IgD-negative memory B cell (primary cell): ENCODE measurements around the gene HIVEP3. TPM values are rescaled to one million over a fixed set of nuclear protein-coding genes. Genes with fewer than 3 reads are reported as not detected.

Experiments
- H3K27ac Mint-ChIP-seq, 3 donors: one replicate each; pipeline ENCODE4 v1.8.0; 2020 to 2022; ENCODE audit warnings: mild to moderate bottlenecking in 3 of 3, mixed read lengths in 3 of 3, moderate library complexity in 1 of 3
- H3K27me3 Mint-ChIP-seq: one replicate; pipeline ENCODE4 v1.8.0; 2021; ENCODE audit warnings: mixed read lengths
- H3K36me3 Mint-ChIP-seq: one replicate; pipeline ENCODE4 v1.8.0; 2020; ENCODE audit warnings: mild to moderate bottlenecking, mixed read lengths
- H3K4me1 Mint-ChIP-seq, 3 donors: one replicate each; pipeline ENCODE4 v1.8.0; 2020 to 2022; ENCODE audit warnings: mixed read lengths in 3 of 3, mild to moderate bottlenecking in 1 of 3
- H3K4me3 Mint-ChIP-seq, 4 donors: one replicate each; pipeline ENCODE4 v1.8.0; 2020 to 2022; ENCODE audit warnings: mild to moderate bottlenecking in 4 of 4, mixed read lengths in 4 of 4, moderate library complexity in 3 of 4
- H3K9me3 Mint-ChIP-seq, 3 donors: one replicate each; pipeline ENCODE4 v1.8.0; 2020 to 2021; ENCODE audit warnings: mixed read lengths in 3 of 3, mild to moderate bottlenecking in 1 of 3
- polyA plus RNA-seq: library from polyadenylated mRNA; unstranded; fragments of 300-500 nt; fragmentation: Illumina TruSeq; gene quantifications from one replicate; pipeline ENCODE4 v1.2.3, GENCODE V29; 2021

Gene HIVEP3
- polyA plus RNA-seq, 1 donor from 2014 or later = 1.4 TPM

DNA sequence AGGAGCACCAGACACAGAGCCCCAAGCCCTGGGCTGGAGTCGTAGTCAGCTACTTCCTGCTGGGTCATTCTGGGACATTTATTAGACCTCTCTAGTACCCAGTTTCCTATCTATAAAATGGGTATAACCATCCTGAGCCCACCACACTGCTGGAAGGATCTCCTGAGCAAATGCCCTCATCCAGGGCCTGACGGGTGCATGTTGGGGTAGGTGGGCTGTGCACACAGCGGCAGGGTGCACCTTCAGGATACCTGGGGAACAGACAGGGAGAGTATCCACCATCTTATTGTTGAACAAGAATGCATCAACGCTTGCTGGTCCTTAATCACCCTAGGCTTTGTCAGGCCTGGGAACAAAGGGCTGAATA, 191.0 kb downstream of the HIVEP3 start:
- H3K27ac Mint-ChIP-seq = peak overlapping the region; percentile 94
- H3K9me3 Mint-ChIP-seq = no peaks in the 10 kb centered on the region
- H3K4me1 Mint-ChIP-seq = peaks cover 47 to 49% (median 47%) of the 10 kb centered on the region in 3 donors
- no peaks in the 10 kb centered on the region for H3K27me3 Mint-ChIP-seq
- H3K4me3 Mint-ChIP-seq = peak overlapping the region; percentile 58 to 93 (median 84)
- H3K36me3 Mint-ChIP-seq = peaks cover 6% of the 10 kb centered on the region

DNA sequence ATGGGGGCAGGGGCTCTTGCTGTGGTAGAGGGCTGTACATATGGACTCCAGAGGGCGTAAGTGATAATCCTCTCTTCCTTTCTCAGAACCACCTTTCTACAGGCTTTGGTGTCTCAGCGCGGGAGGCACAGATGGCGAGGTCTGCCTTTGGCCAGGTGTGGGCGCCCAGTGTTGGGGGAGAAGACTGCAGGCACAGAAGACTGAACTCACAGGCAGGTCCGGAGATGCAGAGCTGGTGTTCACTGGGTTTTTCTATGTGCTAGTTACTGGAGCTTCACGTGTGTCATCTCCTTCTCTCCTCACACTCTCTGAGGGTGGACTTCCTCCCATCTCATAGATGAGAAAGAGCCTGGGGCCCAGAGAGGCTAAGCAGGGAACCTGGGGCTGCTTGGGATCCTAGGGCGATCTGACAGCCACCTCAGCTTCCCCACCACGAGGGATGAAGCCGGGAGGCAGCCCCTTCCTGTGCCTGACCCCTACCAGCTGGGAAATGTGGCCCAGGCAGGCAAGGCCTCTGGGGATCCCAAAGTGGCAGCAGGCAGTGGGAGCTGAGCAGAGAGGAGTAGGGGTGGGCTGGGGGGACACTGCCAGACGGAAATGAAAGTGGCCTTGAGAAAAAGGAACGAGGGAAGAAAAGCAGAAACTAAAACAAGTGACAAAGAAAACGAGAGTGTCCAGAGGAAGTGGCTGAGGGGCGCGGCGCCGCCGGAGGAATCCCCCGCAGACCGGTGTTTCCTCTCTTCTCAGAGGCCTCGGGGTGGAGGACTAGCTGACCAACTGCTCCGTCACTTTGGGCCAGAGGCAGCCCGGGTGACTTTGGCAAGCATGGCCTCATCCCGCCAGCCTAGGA, 191.6 kb downstream of the HIVEP3 start:
- Mint-ChIP-seq H3K9me3 (no peaks in the 10 kb centered on the region), H3K27me3 (no peaks in the 10 kb centered on the region), H3K27ac (peak overlapping the region; percentile 94), H3K4me3 (peak overlapping the region; percentile 78 to 93 (median 84)), H3K4me1 (peaks cover 51 to 52% (median 51%) of the 10 kb centered on the region in 3 donors), H3K36me3 (peaks cover 5% of the 10 kb centered on the region)

DNA sequence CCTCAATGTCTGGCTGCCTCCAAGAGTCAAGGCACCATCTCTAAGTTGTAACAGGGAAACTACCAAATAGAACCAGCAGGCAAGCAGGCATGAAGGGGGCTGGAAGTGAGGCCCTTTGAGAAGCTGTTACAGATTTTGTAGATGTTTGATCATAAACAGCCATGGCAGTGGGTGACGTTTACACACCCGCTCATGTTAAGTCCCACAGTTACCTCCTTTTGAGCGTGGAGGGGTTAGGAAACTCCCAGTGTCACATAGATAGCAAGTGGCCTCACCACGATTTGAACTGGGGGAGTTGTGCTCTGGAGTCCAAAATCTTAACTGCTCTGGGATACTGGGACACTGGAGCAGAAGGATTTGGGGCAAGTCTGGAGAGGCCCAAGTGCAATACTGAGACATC, 192.4 kb downstream of the HIVEP3 start:
- peak overlapping the region; percentile 78 to 93 (median 84) for H3K4me3 Mint-ChIP-seq

DNA sequence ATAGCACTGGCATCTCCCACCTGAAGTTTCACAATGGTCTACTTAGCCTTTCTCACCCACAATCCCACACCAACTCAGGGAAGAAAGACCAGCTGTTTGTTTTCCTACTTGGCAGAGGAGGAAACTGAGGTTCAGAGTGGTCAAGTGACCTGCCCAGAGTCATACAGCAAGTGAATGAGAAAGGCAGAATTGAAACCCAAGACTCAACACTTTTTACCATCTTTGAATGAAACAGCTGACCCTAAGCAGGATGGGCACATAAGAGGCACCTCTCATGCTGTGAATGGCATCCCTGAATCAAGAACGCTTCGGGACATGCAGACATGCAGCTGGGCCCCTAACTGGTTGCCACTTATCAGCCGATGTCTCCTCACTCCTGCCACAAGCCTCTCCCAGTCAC, 193.8 kb downstream of the HIVEP3 start:
- Mint-ChIP-seq H3K27ac (no peak overlapping the region), H3K9me3 (no peaks in the 10 kb centered on the region), H3K4me3 (no peak overlapping the region), H3K4me1 (peaks cover 58 to 65% (median 62%) of the 10 kb centered on the region in 3 donors), H3K36me3 (peaks cover 2% of the 10 kb centered on the region), H3K27me3 (no peaks in the 10 kb centered on the region)

More for the DNA sequence above, 192.4 kb downstream of the HIVEP3 start:
- no peaks in the 10 kb centered on the region for H3K27me3 Mint-ChIP-seq
- H3K36me3 Mint-ChIP-seq = peaks cover 2% of the 10 kb centered on the region
- no peaks in the 10 kb centered on the region for H3K9me3 Mint-ChIP-seq
- peak overlapping the region; percentile 94 for H3K27ac Mint-ChIP-seq
- peaks cover 55 to 58% (median 56%) of the 10 kb centered on the region in 3 donors for H3K4me1 Mint-ChIP-seq

DNA sequence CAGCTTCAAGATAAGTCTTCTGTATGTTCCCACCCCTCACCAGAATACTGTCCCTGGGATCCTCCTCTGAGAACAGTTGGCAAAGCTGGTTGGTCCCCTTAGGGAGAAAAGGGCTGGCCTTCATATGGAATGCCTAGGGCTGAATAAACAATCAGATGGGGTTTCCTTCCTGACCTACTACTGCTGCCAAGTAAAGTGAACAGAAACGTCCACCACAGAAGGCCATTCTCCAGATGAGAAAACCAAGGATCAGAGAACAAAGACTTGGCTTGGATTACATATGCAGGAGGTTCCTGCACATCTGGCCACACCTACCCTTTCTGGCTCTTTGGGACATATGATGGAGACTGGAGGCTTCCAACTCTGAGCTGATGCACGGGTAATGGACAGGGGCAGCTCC, 194.5 kb downstream of the HIVEP3 start:
- H3K4me3 Mint-ChIP-seq = no peak overlapping the region
- no peaks in the 10 kb centered on the region for H3K27me3 Mint-ChIP-seq
- H3K4me1 Mint-ChIP-seq = peaks cover 55 to 63% (median 58%) of the 10 kb centered on the region in 3 donors
- H3K36me3 Mint-ChIP-seq = no peaks in the 10 kb centered on the region
- H3K9me3 Mint-ChIP-seq = no peaks in the 10 kb centered on the region
- peak overlapping the region in 1 of 3 donors; percentile 67 for H3K27ac Mint-ChIP-seq

DNA sequence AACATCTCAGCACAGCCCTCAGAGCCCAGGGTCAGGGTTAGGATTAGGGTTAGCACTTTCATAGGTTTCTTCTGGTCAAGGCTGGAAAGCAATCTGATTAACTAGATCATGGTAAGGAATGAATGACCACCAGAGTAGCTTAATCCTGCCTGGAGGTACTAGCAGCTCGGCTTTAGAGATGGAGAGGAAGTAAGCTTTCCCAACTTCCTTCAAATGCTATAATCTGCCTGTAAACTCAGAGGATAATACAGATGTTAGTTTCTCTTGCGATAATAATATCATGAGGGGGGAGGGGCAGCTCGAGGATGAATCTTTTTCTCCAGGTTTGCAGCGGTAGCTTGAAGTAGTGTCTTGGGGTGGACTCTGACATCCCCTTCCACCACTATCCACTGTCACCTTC, 194.9 kb downstream of the HIVEP3 start:
- H3K27ac Mint-ChIP-seq = no peak overlapping the region
- H3K4me3 Mint-ChIP-seq = no peak overlapping the region
- H3K4me1 Mint-ChIP-seq = peaks cover 56 to 63% (median 58%) of the 10 kb centered on the region in 3 donors
- H3K27me3 Mint-ChIP-seq = no peaks in the 10 kb centered on the region
- H3K9me3 Mint-ChIP-seq = no peaks in the 10 kb centered on the region
- no peaks in the 10 kb centered on the region for H3K36me3 Mint-ChIP-seq

DNA sequence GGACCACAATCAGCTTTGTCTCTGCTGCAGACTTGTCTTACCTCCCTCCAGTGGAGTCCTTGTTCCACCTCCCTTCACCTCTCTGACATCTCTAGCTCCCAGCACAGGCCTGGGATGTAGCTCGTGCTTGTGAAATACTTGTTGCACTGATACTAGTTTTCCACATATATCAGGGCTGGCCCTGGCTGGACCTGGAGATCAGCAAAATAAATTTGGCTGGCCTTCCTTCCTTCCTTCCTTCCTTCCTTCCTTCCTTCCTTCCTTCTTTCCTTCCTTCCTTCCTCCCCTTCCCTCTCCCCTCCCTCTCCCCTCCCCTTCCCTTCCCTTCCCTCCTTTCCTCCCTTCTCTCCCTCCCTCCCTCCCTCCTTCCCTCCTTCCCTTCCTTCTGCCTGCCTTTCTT, 196.5 kb downstream of the HIVEP3 start:
- peaks cover 46 to 54% (median 50%) of the 10 kb centered on the region in 3 donors for H3K4me1 Mint-ChIP-seq
- H3K27me3 Mint-ChIP-seq = no peaks in the 10 kb centered on the region
- H3K36me3 Mint-ChIP-seq = no peaks in the 10 kb centered on the region
- H3K27ac Mint-ChIP-seq = no peak overlapping the region
- H3K9me3 Mint-ChIP-seq = no peaks in the 10 kb centered on the region
- peak overlapping the region in 1 of 4 donors; percentile 75 for H3K4me3 Mint-ChIP-seq

DNA sequence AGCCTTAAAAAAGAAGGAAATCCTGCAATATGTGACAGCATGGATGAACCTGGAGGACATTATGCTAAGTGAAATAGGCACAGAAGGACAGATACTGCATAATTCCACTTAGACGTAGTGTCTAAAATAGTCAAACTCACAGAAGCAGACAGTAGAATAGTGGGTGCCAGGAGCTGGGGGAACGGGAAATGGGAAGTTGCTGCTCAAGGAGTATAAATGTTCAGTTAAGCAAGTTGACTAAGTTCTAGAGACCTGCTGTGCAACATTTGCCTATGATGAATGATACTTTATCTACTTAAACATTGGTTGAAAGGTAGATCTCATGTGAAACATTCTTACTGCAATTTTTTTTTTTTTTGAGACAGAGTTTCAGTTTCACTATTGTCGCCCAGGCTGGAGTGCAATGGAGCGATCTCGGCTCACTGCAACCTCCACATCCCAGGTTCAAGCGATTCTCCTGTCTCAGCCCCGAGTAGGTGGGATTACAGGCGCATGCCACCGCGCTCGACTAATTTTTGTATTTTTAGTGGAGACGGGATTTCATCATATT, 197.8 kb downstream of the HIVEP3 start:
- peak overlapping the region in 1 of 3 donors; percentile 49 for H3K27ac Mint-ChIP-seq
- H3K27me3 Mint-ChIP-seq = no peaks in the 10 kb centered on the region
- peak overlapping the region; percentile 25 to 84 (median 74) for H3K4me3 Mint-ChIP-seq
- H3K4me1 Mint-ChIP-seq = peaks cover 35 to 45% (median 41%) of the 10 kb centered on the region in 3 donors
- no peaks in the 10 kb centered on the region for H3K36me3 Mint-ChIP-seq
- no peaks in the 10 kb centered on the region for H3K9me3 Mint-ChIP-seq

DNA sequence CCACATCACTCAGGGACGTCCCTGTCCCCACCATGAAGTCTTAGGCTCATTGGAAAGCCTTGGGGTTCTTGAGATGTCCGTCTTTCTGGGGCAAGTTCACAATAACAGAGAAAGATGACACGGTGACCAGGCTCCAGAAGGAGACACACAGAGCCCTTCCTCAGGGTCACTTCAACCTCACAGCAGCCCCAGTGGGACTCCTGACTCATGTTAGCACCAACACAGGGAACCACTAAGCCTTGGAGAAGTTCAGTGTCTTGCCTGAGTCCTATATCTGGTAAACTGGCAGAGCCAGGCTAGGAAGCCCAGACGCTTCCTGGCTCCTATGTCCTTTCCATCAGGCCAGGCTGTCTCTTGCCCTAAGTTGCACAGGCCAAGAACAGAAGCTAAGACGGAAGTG, 199.1 kb downstream of the HIVEP3 start:
- H3K27ac Mint-ChIP-seq = no peak overlapping the region
- no peaks in the 10 kb centered on the region for H3K27me3 Mint-ChIP-seq
- H3K36me3 Mint-ChIP-seq = no peaks in the 10 kb centered on the region
- H3K4me1 Mint-ChIP-seq = peaks cover 35 to 45% (median 41%) of the 10 kb centered on the region in 3 donors
- H3K4me3 Mint-ChIP-seq = no peak overlapping the region
- no peaks in the 10 kb centered on the region for H3K9me3 Mint-ChIP-seq

DNA sequence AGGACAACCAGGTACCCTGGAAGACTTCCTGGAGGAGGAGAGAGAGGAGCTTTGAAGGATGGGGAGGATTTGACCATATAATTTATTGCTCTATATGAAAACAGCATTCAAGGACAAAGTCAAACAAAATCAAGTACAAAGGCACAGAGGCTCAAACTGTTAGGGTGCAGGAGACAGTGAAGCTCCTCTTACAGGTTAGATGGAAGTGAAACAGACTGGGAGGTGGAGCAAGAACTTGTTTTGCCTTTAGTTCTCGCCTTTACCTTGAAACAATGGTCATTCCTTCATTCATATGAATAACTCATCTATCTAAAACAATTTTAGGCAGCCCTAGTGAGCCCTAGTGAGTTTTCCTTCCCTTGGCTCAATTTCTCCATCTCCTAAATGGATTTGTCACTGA, 199.6 kb downstream of the HIVEP3 start:
- peak overlapping the region in 1 of 4 donors; percentile 83 for H3K4me3 Mint-ChIP-seq
- H3K27ac Mint-ChIP-seq = peak overlapping the region in 1 of 3 donors; percentile 32
- H3K9me3 Mint-ChIP-seq = no peaks in the 10 kb centered on the region
- H3K4me1 Mint-ChIP-seq = peaks cover 35 to 45% (median 41%) of the 10 kb centered on the region in 3 donors
- H3K36me3 Mint-ChIP-seq = no peaks in the 10 kb centered on the region
- H3K27me3 Mint-ChIP-seq = no peaks in the 10 kb centered on the region

DNA sequence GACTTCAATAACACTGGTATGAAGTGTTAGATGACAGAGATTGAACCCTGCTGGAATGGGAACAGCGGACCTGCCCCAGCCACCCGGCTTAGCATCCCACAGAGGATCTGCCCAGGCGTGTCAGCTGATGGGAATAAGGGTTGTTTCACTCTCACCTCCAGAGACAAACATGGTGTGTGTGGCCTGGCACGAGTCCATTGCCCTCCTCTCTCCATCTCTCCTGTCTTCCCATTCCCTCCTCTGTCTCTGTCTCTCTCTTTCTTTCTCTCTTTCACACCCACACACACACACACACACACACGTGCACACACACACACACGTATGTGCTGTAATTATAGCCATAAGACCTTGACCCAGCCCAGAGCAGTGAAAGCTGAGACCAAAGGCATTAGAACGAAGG, 200.2 kb downstream of the HIVEP3 start:
- Mint-ChIP-seq H3K27ac (peak overlapping the region in 1 of 3 donors; percentile 32), H3K9me3 (no peaks in the 10 kb centered on the region)

DNA sequence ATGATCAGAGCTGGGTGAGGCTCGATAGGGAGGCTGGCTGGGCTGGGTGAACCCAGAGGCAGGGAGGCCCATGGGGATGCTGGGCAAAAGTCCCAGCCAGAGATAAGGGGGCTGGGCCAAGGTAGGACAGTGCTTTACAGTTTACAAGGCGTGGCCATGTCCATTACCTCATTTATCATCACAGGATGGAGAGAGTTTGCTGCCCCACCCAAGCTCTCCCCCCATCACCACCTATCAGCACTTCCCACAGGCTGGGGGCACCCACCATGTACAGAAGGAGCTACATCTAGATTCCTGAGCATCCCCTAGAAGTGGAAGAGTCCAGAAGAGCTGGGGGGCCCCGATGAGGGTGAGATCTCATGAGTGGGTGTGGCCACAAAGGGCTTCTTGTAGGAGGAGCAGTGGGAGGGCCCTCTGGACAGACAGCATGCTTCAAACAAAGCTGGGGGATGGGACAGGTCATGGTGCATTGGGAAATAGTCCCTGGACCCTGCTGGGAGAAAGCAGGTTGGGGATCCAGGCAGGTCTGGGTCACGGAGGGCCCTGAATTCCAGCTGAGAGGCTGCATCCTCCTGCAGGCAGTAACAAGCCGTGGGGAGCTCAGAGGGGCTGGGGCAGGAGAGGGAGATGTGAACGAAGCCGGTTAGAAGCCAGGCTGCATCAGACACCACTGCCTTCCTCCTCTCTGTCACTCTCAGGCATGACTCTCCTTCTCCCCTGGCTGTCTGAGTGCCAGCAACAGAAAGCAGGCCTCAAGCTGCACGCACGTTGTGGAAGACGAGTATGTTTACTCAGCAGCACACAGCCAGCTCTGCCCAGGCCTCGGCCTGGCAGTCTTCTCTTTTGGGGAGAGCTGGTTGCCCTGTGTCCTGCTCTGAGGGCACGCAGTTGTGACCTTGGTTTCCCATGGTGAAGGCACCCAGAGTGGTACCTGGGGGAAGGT, 202.3 kb downstream of the HIVEP3 start:
- Mint-ChIP-seq H3K9me3 (no peaks in the 10 kb centered on the region), H3K4me1 (peaks cover 24 to 29% (median 27%) of the 10 kb centered on the region in 3 donors), H3K27me3 (no peaks in the 10 kb centered on the region), H3K27ac (no peak overlapping the region), H3K4me3 (peak overlapping the region in 1 of 4 donors; percentile 27), H3K36me3 (no peaks in the 10 kb centered on the region)

More for the DNA sequence above, 200.2 kb downstream of the HIVEP3 start:
- no peaks in the 10 kb centered on the region for H3K27me3 Mint-ChIP-seq
- H3K4me1 Mint-ChIP-seq = peaks cover 34 to 41% (median 37%) of the 10 kb centered on the region in 3 donors
- H3K4me3 Mint-ChIP-seq = no peak overlapping the region
- H3K36me3 Mint-ChIP-seq = no peaks in the 10 kb centered on the region

DNA sequence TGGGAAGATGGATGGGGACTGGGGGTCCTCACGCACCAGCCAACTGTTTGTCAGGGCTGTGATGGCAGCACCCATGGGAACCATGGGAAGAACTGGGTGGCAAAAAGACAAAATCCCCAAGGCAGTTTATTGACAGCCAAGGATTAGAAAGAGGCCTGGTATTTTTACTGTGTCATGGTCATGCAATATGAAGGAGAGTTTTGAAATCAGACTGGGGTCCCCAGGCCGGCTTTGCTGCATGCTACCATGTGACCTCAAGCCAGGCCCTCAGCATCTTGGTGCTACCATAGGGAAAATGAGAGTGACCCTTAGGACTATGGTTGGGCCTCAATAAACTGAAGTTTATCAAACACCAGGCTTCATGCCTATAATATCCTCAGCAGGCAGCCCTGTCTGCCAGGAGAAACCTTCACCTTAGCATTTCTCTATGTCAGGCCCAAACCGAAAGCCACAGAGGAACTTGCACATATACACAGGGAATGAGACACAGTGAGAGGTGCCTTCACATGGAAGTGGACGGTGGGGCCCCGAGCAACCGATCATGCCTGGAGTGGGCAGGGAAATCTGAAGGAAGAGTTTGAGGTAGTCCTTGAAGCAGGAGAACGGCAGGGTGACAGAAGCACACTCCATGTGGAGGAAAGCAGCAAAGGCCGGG, 203.2 kb downstream of the HIVEP3 start:
- no peaks in the 10 kb centered on the region for H3K9me3 Mint-ChIP-seq
- H3K27me3 Mint-ChIP-seq = no peaks in the 10 kb centered on the region
- no peak overlapping the region for H3K4me3 Mint-ChIP-seq
- H3K4me1 Mint-ChIP-seq = peaks cover 15 to 21% (median 18%) of the 10 kb centered on the region in 3 donors
- H3K36me3 Mint-ChIP-seq = no peaks in the 10 kb centered on the region
- H3K27ac Mint-ChIP-seq = no peak overlapping the region

DNA sequence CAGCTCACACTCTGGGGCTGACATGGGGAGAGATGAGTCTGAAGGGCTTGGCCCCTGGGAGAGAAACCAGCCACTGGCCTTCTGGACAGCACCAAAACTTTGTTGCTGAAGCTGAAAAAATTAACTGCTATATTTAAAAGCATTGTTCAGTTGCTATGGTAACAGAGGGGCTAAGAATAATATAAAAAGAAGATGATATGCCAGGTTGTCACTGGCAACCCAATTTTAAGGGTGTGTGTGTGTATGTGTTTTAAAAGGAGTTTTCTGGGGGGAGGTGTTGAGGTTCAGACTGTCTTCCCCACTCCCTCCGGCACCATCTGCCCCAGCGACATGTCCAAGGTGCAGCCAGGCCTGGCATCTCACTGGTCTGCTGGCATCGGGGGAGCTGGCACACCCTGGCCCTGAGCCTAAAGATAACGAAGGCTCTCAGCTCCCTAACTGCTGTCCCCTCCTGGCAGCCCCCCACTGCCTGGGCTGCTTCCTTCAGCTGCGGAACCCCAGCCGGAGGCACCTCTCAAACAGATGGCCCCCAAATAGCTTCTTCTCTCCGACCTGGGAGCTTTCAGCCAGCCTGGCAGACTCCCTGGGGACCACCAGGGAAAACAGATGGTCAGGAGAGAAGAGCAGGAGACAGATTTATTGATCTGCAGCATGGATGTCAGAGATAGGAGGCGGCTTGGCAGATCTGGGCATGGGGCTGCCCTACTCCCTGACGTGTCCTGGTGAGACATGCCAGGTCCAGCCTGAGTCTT, 203.9 kb downstream of the HIVEP3 start:
- Mint-ChIP-seq H3K4me3 (no peak overlapping the region), H3K27me3 (no peaks in the 10 kb centered on the region), H3K36me3 (no peaks in the 10 kb centered on the region), H3K4me1 (peaks cover 14 to 22% (median 17%) of the 10 kb centered on the region in 3 donors), H3K27ac (no peak overlapping the region), H3K9me3 (no peaks in the 10 kb centered on the region)
